ENCODE data around the gene ARVCF.

ARVCF gene

GRCh38 chr22:20009582-20010306 is 6.9 kb downstream of the ARVCF start:
- H3K27ac ChIP-seq = no peak overlapping the region
- no peaks in the 10 kb centered on the region for H3K27me3 ChIP-seq
- no peak for TF ChIP-seq CTCF (IDR thresholded peaks at IDR 0.05)
- H3K36me3 ChIP-seq = no peaks in the 10 kb centered on the region
- H3K4me1 ChIP-seq = peaks cover 0 to 19% (median 12%) of the 10 kb centered on the region in 4 donors
- H3K9me3 ChIP-seq = no peaks in the 10 kb centered on the region
- intact Hi-C loops (cut with DNase I; ENCODE audit: low total_unique reads) = no loop called here
- DNase-seq = peak in 1 of 2 donors; percentile 59
- H3K4me3 ChIP-seq = no peak overlapping the region

- no peak for TF ChIP-seq CTCF (IDR thresholded peaks at IDR 0.05)
- DNase-seq = peak in 1 of 2 donors; percentile 51
- intact Hi-C loops (cut with DNase I; ENCODE audit: low total_unique reads) = no loop called here
These were observed 7.6 kb downstream of the ARVCF start for GRCh38 chr22:20009018-20009491.

GRCh38 chr22:20008221-20008995 is 8.2 kb downstream of the ARVCF start:
- intact Hi-C loops (cut with DNase I; ENCODE audit: low total_unique reads) = no loop called here
- H3K9me3 ChIP-seq = no peaks in the 10 kb centered on the region
- no peaks in the 10 kb centered on the region for H3K27me3 ChIP-seq
- H3K4me1 ChIP-seq = peaks cover 0 to 9% (median 8%) of the 10 kb centered on the region in 4 donors
- H3K36me3 ChIP-seq = no peaks in the 10 kb centered on the region
- no peak for TF ChIP-seq CTCF (IDR thresholded peaks at IDR 0.05)
- peak in 1 of 2 donors; percentile 47 for DNase-seq
- no peak overlapping the region for H3K27ac ChIP-seq
- no peak overlapping the region for H3K4me3 ChIP-seq

More at GRCh38 chr22:20009018-20009491, 7.6 kb downstream of the ARVCF start:
- Histone ChIP-seq H3K9me3 (no peaks in the 10 kb centered on the region), H3K4me1 (peaks cover 0 to 15% (median 11%) of the 10 kb centered on the region in 4 donors), H3K27ac (no peak overlapping the region), H3K36me3 (no peaks in the 10 kb centered on the region), H3K4me3 (no peak overlapping the region), H3K27me3 (no peaks in the 10 kb centered on the region)

- DNase-seq = no peak
- no peak overlapping the region for H3K27ac ChIP-seq
- H3K4me1 ChIP-seq = peaks cover 0 to 15% (median 9%) of the 10 kb centered on the region in 4 donors
- H3K9me3 ChIP-seq = no peaks in the 10 kb centered on the region
- no peaks in the 10 kb centered on the region for H3K36me3 ChIP-seq
- no peak overlapping the region for H3K4me3 ChIP-seq
- no peak for TF ChIP-seq CTCF (IDR thresholded peaks at IDR 0.05)
- H3K27me3 ChIP-seq = no peaks in the 10 kb centered on the region
- intact Hi-C loops (cut with DNase I; ENCODE audit: low total_unique reads) = loop anchor here (5.0 kb wide), 1 partner anchor 367 kb away; no protein-coding TSS in a partner anchor
These were observed 12.2 kb downstream of the ARVCF start for GRCh38 chr22:20004464-20004863.

- Histone ChIP-seq H3K4me3 (no peak overlapping the region), H3K27ac (no peak overlapping the region), H3K36me3 (no peaks in the 10 kb centered on the region), H3K27me3 (no peaks in the 10 kb centered on the region), H3K4me1 (peaks cover 0 to 27% (median 20%) of the 10 kb centered on the region in 4 donors), H3K9me3 (no peaks in the 10 kb centered on the region)
- no peak for TF ChIP-seq CTCF (IDR thresholded peaks at IDR 0.05)
- intact Hi-C loops (cut with DNase I; ENCODE audit: low total_unique reads) = loop anchor here (5.0 kb wide), 1 partner anchor 366 kb away; no protein-coding TSS in a partner anchor
- no peak for DNase-seq
These were observed 13.3 kb downstream of the ARVCF start for GRCh38 chr22:20003304-20003703.
